SK-N-SH treated with all-trans-retinoic acid at 6 μM for 48 hours (cell line): ENCODE results near the gene DCXR.
A peak's percentile ranks its signal among the peaks of the same experiment; 100 is the strongest.

ENCODE experiments used
- ATAC-seq: fragments of 200-7000 bp; cut with Tn5 transposase; 3 replicates; pipeline ENCODE4 v1.9.1; 2020; ENCODE audit warnings: mild to moderate bottlenecking, moderate library complexity
- ARNTL ChIP-seq: fragments of 450-650 bp; formaldehyde crosslinking; IDR thresholded peaks from 2 replicates; pipeline ENCODE4 v1.5.0; 2020; ENCODE audit warnings: low read depth, mild to moderate bottlenecking, moderate library complexity, borderline replicate concordance
- BACH2 ChIP-seq: fragments of 250-450 bp; sonication (Bioruptor Pico); IDR thresholded peaks from 2 replicates; pipeline ENCODE4 v1.9.0; 2021; ENCODE audit warnings: mild to moderate bottlenecking, borderline replicate concordance
- ESRRG ChIP-seq: fragments of 250-450 bp; sonication (Bioruptor Pico); IDR thresholded peaks from 2 replicates; pipeline ENCODE4 v1.6.1; 2021; ENCODE audit warnings: mild to moderate bottlenecking
- GLIS3 ChIP-seq: fragments of 250-450 bp; sonication (Bioruptor Pico); IDR thresholded peaks from 2 replicates; pipeline ENCODE4 v1.5.0; 2020; ENCODE audit warnings: mild to moderate bottlenecking, moderate library complexity
- ISL1 ChIP-seq: fragments of 250-450 bp; sonication (Bioruptor Pico); IDR thresholded peaks from 2 replicates; pipeline ENCODE4 v2.1.2; 2022; ENCODE audit warnings: mild to moderate bottlenecking, moderate library complexity
- OSR1 ChIP-seq: fragments of 250-450 bp; sonication (Bioruptor Pico); IDR thresholded peaks from 2 replicates; pipeline ENCODE4 v1.8.0; 2022; ENCODE audit warnings: moderate library complexity, mild to moderate bottlenecking, inconsistent platforms
- PPARA ChIP-seq: fragments of 250-450 bp; sonication (Bioruptor Pico); IDR thresholded peaks from 2 replicates; pipeline ENCODE4 v1.5.0; 2020; ENCODE audit warnings: mild to moderate bottlenecking, borderline replicate concordance
- RARB ChIP-seq: fragments of 250-450 bp; sonication (Bioruptor Pico); IDR thresholded peaks from 2 replicates; pipeline ENCODE4 v1.8.0; 2021; ENCODE audit warnings: mild to moderate bottlenecking, moderate library complexity
- SNAI2 ChIP-seq: fragments of 250-450 bp; sonication (Bioruptor Pico); IDR thresholded peaks from 2 replicates; pipeline ENCODE4 v1.5.0; 2020; ENCODE audit warnings: mild to moderate bottlenecking, moderate library complexity
- TCF4 ChIP-seq: fragments of 250-450 bp; sonication (Bioruptor Pico); IDR thresholded peaks from 2 replicates; pipeline ENCODE4 v1.8.0; 2021; ENCODE audit warnings: mild to moderate bottlenecking, moderate library complexity, borderline replicate concordance
- TOX ChIP-seq: fragments of 250-450 bp; sonication (Bioruptor Pico); IDR thresholded peaks from 2 replicates; pipeline ENCODE4 v1.8.0; 2021; ENCODE audit warnings: mild to moderate bottlenecking, moderate library complexity, borderline replicate concordance
- ZFP3 ChIP-seq: fragments of 250-450 bp; sonication (Bioruptor Pico); IDR thresholded peaks from 2 replicates; pipeline ENCODE4 v1.5.0; 2020; ENCODE audit warnings: mild to moderate bottlenecking, moderate library complexity
- ZFP30 ChIP-seq: fragments of 450-650 bp; formaldehyde crosslinking; IDR thresholded peaks from 2 replicates; pipeline ENCODE4 v1.5.0; 2022; ENCODE audit warnings: mild to moderate bottlenecking, moderate library complexity
- TF ChIP-seq, protein P1 (sequence below): fragments of 250-450 bp; sonication (Bioruptor Pico); IDR thresholded peaks from 2 replicates; pipeline ENCODE4 v1.5.1; 2021; ENCODE audit warnings: mild to moderate bottlenecking, moderate library complexity
- TF ChIP-seq, protein P2 (sequence below): fragments of 250-450 bp; sonication (Bioruptor Pico); IDR thresholded peaks from 2 replicates; pipeline ENCODE4 v1.8.0; 2020; ENCODE audit warnings: mild to moderate bottlenecking, moderate library complexity, borderline replicate concordance
- TF ChIP-seq, protein P3 (sequence below): fragments of 250-450 bp; sonication (Bioruptor Pico); IDR thresholded peaks from 2 replicates; pipeline ENCODE4 v1.5.1; 2020; ENCODE audit warnings: low read depth, mild to moderate bottlenecking, moderate library complexity
- TF ChIP-seq, protein P4 (sequence below): fragments of 250-450 bp; sonication (Bioruptor Pico); IDR thresholded peaks from 2 replicates; pipeline ENCODE4 v1.5.0; 2020; ENCODE audit warnings: mild to moderate bottlenecking, moderate library complexity

The DCXR gene

DNA sequence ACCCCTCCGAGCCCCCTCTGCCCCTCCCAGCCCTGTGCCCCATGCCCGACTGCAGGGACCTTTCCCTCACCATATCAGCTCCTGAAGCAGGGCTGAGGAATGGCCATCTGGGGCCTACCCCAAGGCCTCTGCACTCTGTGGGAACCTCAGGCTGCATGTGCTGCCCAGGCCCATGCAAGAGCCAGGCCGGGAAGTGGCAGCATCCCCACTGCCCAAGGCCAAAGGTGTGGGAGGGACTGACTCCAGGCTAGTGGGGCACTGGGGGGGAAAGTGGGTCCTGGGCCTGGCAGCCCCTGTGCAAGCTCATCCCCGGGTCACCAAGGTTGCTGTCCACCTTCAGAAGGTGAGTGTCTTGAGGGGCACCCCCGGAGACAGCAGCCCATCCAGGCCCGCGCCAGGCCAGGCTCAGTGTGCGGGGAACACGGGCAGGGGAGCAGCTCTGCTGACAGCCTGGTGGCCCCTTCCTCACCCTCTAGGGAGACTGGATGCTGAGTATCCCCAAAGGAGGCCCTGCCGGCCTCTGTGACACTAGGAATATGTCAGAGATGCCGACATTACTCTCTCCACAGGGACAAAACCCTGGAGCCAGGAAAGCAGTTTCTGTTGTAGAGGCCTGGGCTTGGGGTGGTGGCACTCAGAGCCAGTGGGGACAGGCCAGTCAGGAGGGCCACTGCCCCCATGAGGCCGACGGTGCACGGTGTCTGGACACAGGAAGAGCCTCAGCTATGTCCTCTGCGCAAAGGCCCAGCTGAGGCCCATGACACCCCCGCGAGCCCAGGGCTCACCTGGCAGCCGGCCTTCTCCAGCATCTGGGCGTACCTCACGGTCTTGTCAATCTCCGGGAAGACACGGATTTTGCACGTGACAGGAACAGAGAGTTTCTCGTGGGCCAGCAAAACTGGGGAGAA is 24.8 kb upstream of the DCXR start:
- TF ChIP-seq, protein P1, sequence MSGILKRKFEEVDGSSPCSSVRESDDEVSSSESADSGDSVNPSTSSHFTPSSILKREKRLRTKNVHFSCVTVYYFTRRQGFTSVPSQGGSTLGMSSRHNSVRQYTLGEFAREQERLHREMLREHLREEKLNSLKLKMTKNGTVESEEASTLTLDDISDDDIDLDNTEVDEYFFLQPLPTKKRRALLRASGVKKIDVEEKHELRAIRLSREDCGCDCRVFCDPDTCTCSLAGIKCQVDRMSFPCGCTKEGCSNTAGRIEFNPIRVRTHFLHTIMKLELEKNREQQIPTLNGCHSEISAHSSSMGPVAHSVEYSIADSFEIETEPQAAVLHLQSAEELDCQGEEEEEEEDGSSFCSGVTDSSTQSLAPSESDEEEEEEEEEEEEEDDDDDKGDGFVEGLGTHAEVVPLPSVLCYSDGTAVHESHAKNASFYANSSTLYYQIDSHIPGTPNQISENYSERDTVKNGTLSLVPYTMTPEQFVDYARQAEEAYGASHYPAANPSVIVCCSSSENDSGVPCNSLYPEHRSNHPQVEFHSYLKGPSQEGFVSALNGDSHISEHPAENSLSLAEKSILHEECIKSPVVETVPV (CRISPR knock-in tag) = no peak
- TF ChIP-seq, protein P2, sequence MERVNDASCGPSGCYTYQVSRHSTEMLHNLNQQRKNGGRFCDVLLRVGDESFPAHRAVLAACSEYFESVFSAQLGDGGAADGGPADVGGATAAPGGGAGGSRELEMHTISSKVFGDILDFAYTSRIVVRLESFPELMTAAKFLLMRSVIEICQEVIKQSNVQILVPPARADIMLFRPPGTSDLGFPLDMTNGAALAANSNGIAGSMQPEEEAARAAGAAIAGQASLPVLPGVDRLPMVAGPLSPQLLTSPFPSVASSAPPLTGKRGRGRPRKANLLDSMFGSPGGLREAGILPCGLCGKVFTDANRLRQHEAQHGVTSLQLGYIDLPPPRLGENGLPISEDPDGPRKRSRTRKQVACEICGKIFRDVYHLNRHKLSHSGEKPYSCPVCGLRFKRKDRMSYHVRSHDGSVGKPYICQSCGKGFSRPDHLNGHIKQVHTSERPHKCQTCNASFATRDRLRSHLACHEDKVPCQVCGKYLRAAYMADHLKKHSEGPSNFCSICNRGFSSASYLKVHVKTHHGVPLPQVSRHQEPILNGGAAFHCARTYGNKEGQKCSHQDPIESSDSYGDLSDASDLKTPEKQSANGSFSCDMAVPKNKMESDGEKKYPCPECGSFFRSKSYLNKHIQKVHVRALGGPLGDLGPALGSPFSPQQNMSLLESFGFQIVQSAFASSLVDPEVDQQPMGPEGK = no peak
- TF ChIP-seq SNAI2 (CRISPR knock-in tag) = no peak
- ATAC-seq = no peak

DNA sequence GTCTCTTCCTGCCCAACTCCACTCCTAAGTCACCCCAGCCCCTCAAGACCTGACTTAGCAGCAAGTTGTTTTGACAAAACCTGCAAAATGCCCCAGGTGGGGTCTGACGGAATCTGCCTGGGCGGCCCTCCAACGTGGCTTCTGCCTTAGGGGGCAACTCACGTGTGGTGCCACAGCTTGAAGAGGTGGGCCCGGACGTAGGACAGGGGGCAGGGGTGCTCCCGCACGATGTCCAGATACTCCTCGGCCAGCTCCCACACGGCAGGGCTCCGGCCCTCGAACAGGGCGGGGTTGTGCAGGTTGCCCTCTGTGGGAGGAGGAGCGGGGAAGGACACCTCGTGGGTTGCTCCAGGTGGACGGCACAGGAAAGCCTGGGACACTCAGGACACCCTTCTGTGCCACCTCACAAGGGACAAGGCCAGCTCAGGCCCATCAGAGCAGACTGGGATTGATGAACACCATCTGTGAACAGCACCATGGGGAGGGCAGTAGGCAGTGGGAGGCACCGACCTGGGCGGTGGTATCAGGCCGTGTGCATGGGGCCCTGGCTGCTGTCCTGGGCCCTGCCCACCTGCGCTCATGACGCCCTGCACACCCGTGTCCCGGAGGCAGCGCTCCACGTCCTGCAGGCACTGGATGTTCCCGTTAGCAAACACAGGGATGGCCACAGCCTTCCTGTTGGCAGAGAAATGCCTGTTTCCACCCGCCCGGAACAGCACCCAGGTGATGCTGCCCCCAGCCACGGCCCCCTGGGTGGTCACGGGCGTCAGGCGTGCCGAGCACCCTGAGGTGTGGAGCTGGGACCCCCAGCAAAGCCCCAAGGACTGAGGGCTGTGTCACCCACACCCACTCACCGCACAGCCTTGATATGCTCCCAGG is 23.8 kb upstream of the DCXR start:
- no peak for ATAC-seq
- no peak for TF ChIP-seq BACH2 (CRISPR knock-in tag)
- no peak for TF ChIP-seq ZFP3 (CRISPR knock-in tag)
- no peak for TF ChIP-seq ISL1 (CRISPR knock-in tag)
- TF ChIP-seq RARB = no peak
- TF ChIP-seq ARNTL (CRISPR knock-in tag) = no peak
- TF ChIP-seq, protein P3, sequence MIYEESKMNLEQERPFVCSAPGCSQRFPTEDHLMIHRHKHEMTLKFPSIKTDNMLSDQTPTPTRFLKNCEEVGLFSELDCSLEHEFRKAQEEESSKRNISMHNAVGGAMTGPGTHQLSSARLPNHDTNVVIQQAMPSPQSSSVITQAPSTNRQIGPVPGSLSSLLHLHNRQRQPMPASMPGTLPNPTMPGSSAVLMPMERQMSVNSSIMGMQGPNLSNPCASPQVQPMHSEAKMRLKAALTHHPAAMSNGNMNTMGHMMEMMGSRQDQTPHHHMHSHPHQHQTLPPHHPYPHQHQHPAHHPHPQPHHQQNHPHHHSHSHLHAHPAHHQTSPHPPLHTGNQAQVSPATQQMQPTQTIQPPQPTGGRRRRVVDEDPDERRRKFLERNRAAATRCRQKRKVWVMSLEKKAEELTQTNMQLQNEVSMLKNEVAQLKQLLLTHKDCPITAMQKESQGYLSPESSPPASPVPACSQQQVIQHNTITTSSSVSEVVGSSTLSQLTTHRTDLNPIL (CRISPR knock-in tag) = no peak
- TF ChIP-seq, protein P1 (CRISPR knock-in tag) = no peak
- no peak for TF ChIP-seq OSR1 (CRISPR knock-in tag)
- TF ChIP-seq SNAI2 (CRISPR knock-in tag) = no peak
- no peak for TF ChIP-seq ZFP30 (CRISPR knock-in tag)
- TF ChIP-seq TOX (CRISPR knock-in tag) = no peak
- TF ChIP-seq, protein P2 = no peak
- no peak for TF ChIP-seq GLIS3 (CRISPR knock-in tag)
- no peak for TF ChIP-seq PPARA (CRISPR knock-in tag)
- no peak for TF ChIP-seq ESRRG (CRISPR knock-in tag)

- peak; percentile 1; the same call in 1 of the 3 replicates for ATAC-seq
- TF ChIP-seq, protein P2 = no peak
- TF ChIP-seq, protein P4, sequence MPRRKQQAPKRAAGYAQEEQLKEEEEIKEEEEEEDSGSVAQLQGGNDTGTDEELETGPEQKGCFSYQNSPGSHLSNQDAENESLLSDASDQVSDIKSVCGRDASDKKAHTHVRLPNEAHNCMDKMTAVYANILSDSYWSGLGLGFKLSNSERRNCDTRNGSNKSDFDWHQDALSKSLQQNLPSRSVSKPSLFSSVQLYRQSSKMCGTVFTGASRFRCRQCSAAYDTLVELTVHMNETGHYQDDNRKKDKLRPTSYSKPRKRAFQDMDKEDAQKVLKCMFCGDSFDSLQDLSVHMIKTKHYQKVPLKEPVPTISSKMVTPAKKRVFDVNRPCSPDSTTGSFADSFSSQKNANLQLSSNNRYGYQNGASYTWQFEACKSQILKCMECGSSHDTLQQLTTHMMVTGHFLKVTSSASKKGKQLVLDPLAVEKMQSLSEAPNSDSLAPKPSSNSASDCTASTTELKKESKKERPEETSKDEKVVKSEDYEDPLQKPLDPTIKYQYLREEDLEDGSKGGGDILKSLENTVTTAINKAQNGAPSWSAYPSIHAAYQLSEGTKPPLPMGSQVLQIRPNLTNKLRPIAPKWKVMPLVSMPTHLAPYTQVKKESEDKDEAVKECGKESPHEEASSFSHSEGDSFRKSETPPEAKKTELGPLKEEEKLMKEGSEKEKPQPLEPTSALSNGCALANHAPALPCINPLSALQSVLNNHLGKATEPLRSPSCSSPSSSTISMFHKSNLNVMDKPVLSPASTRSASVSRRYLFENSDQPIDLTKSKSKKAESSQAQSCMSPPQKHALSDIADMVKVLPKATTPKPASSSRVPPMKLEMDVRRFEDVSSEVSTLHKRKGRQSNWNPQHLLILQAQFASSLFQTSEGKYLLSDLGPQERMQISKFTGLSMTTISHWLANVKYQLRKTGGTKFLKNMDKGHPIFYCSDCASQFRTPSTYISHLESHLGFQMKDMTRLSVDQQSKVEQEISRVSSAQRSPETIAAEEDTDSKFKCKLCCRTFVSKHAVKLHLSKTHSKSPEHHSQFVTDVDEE (CRISPR knock-in tag) = no peak
- TF ChIP-seq, protein P3 (CRISPR knock-in tag) = no peak
- TF ChIP-seq GLIS3 (CRISPR knock-in tag) (no peak), ARNTL (CRISPR knock-in tag) (no peak), ZFP30 (CRISPR knock-in tag) (no peak), TCF4 (CRISPR knock-in tag) (no peak), SNAI2 (CRISPR knock-in tag) (no peak)
- TF ChIP-seq, protein P1 (CRISPR knock-in tag) = no peak
These were observed 23.1 kb upstream of the DCXR start for GRCh38 chr17:82060614-82061013.
